NAMALWA (cell line): Measurements from ENCODE around the gene APBA2.

Experiments used
- DNase-seq: peaks from one replicate; pipeline ENCODE4 v3.0.0-alpha.2; 2015; ENCODE audit warnings: low spot score

The APBA2 gene

GRCh38 chr15:29058903-29059539, 173.2 kb downstream of the APBA2 start:
- no peak for DNase-seq

GRCh38 chr15:29059871-29060640, 174.3 kb downstream of the APBA2 start:
- no peak for DNase-seq

- no peak for DNase-seq
These were observed 176.0 kb downstream of the APBA2 start for GRCh38 chr15:29061746-29062145.

DNA sequence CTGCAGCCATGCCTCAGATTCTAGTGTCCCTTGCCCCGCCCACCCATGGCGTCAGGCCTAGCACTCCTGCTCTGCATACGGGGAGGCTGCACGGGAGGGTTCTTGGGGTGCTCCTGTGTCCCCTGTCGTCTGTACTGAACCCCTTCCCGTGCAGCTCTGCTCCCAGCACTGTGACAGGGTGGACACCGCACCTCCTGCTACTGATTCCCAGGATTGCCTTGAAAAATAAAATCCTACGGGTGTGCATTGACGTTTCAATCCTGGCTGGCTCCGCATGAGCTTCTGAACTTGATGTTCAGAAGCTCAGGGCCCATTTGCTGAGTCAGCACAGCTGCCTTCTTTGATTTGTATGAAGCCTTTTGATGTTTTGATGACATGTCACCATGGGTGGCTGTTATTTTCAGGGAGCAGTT, 176.4 kb downstream of the APBA2 start:
- DNase-seq = no peak

DNA sequence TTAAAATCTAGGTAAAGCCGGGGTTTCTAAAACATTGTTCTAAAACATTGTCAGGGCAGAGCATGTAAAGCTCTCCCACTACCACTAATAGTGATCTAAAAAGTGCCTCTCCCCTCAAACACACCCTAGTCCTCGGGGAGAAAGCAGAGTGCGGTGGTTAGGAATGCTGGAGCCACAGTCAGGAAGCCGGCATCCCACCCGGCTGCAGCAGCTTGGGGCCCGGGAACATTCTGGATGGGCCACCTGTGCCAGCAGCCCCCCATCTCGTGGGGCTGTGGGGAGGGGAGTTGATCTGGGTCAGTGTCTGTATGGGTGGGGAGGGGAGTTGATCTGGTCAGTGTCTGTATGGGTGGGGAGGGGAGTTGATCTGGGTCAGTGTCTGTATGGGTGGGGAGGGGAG, 176.9 kb downstream of the APBA2 start:
- DNase-seq = no peak

DNA sequence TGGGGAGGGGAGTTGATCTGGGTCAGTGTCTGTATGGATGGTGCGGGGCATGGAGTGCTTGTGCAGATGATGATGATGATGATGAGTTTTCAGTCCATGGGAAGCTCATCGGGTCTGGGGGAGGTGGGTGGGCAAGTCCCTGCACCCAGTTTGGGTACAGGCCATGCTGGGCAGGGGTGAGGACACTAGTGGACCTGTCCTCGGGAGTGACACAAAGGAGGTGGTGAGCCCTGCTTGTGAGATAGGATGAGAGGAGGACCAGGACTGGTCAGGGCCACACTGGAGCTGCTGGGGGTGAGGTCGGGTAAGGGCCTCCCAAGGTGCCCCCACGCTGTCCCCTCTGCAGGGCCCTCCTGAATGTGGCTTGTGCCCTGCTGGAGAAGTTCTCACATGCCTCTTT, 177.9 kb downstream of the APBA2 start:
- DNase-seq = no peak

DNA sequence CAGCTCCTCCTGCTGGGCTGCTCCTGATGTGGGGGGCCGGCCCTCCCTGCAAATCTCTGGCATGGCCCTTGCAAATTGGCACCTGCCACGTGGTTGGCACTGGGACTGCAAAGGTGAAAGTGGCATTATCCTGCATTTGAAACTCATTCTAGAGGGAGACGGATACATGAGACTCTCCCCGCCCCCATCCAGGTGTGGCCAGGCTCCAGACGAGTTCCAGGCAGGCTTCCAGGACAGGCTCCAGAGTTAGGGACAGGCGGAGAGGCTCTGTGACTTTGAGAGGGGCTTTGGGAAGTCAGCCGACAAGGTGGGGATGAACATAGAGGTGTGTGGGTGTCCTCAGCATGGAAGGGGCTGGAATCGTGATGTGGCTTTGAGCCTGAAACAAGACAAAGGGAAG, 178.5 kb downstream of the APBA2 start:
- DNase-seq = no peak

DNA sequence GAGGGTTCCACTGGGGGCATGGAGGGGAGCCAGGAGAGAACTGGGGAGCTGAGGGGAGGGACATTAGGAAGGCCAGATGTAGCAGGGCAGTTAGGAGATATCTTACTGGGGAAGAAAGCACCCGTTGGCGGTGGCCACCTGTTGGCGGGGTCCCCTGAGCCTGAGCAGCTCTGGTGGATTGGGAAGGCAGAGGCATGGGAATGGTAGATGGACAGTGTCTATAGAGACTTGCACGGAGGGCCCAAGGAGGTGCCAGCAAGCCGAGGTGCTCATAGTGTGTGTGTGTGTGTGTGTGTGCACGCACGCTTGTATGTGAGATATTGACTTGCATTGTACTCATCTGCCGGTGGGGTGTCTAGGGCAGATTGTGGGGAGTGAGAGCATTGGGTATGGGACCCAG, 179.0 kb downstream of the APBA2 start:
- no peak for DNase-seq

GRCh38 chr15:29065571-29065970, 179.8 kb downstream of the APBA2 start:
- DNase-seq = no peak

DNA sequence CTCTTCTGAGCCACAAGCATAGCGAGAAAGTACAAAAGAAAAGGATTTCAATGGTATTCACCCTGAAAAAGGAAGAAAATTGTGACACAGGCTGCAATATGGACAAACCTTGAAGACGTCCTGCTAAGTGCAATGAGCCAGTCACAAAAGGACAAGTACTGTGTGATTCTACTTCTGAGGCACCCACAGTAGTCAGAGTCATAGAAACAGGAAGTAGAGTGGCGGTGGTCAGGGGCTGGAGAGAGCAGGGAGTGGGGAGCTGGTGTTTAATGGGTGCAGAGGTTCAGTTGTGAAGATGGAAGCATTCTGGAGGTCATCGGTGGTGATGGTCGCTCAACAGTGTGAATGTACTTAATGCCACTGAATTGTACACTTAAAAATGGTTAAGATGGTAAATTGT, 180.5 kb downstream of the APBA2 start:
- no peak for DNase-seq

- DNase-seq = no peak
These were observed 181.1 kb downstream of the APBA2 start for GRCh38 chr15:29066838-29067237.

DNA sequence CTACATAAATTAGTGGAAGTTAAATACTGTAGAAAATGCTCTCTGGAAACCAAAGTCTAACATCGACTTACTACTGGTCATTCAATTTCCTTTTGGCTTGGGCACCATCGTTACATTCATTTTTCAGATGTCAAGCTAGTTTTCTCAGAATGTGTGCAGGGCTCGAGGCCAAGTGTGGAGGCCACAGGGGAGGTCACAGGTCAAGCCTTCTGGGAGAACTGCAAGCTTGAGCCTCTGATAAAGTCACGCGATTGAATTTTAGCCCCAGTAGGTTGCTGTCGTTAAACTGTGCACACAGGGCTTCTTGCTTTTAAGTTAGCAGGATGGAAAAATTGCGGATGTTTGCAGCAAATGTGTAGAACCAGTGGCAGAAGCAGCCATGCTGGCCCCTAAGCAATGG, 182.2 kb downstream of the APBA2 start:
- no peak for DNase-seq

DNA sequence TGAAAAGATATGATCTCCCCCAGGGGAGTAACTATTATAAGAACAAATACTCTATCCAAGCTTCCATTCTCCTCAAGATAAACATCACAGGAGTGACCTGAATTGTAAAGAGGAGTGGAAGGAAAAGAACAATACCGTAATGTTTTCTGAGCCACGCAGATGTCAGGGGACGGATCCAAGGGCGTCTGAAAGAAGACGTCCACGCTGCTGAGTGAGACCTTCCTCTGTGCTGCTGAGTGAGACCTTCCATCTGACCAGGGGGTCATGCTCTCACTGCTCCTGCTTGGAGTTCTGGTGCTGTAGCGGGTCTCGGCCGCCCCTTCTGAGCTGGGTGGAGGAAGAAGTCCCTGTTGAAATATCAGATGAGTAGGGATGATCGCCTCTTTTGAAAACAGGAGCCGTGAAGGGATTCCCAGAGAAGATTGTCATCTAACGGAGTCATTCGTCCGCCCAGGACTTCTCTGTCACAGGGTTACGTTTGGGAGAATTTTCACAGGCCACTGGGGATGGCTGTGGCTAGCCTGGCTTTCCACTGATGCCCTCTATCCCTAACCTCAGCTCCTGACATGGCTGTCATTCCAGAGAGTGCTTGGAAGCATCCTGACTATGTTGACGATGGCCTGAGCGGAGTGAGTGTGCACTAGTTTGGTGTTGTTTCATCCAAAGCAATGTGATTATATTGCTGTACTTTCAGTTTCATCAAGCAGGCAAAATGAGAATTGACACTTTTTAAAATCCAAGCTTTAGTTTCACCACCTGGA, 184.9 kb downstream of the APBA2 start:
- no peak for DNase-seq

- no peak for DNase-seq
These were observed 185.6 kb downstream of the APBA2 start for GRCh38 chr15:29071232-29071881.

GRCh38 chr15:29071882-29072273, 186.1 kb downstream of the APBA2 start:
- DNase-seq = no peak

DNA sequence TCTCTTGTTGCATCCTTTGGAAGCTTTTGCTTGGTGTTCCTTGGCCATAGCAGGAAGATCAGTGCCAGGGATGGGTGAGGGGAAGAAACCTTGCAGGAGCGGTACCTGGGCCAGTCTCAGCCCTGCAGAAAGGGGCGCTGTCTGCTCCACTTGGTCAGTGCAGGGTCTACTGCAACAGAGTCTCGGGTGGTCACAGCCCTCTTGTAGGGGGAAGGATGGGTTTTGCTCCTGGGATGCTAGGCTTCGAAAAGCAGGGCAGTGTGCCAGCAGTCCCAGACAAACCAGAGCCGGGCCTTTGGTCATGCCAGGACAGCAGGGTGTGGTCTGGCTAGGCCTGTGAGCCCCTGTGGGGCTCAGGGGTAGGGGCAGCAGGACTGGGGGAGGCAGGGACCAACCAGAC, 186.7 kb downstream of the APBA2 start:
- DNase-seq = no peak

DNA sequence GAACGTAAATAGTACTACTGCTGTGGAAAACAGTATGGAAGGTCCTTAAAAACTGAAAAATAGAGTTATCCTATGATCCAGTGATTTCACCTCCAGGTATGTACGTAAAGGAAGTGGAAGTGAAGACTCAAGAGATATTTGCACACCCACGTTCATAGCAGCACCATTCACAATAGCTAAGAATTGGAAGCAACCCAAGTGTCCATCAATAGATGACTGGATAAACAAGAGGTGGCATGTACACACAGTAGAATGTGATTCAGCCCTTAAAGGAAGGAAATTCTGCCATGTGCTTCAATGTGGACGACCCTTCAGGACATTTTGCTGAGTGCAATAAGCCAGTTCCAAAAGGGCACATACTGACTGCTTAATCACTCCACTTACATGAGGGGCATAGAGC, 188.3 kb downstream of the APBA2 start:
- DNase-seq = no peak

DNA sequence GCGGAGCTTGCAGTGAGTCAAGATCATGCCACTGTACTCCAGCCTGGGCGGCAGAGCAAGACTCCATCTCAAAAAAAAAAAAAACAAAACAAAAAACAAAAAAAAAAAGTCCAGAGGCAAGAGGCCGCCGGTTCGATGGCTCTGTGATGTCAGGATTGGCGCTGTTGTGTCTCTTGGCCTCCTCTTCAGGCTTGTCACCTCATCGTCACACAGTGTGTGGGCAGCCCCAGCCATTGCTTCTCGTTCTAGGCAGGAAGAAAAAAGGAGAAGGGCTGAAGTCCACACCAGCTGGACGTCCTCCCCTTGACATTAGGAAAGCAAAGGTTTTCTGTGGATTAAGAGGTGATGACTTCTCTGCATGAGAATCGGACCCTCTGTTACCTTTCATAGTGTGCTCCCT, 192.8 kb downstream of the APBA2 start:
- no peak for DNase-seq

GRCh38 chr15:29079479-29079878, 193.7 kb downstream of the APBA2 start:
- no peak for DNase-seq

GRCh38 chr15:29081781-29082180, 196.0 kb downstream of the APBA2 start:
- no peak for DNase-seq

DNA sequence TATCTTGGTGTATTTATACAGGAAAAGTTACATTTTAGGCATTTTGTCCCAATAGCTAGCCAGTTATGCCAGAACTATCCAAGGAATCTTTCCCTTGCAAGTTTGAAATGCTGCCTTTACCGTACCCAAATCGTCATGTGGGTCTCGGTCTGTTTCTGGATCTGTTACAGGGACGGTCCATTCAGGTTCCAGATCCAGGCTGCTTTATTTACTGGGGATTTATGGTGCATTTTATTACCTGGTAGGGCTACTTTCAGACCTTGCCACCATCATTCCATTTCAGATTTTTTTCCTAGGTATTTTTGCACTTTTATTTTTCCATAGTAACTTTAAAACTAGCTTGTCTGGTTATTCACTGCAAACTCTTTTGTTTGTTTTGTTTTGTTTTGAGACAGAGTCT, 197.4 kb downstream of the APBA2 start:
- no peak for DNase-seq

GRCh38 chr15:29083858-29084257, 198.1 kb downstream of the APBA2 start:
- DNase-seq = no peak

DNA sequence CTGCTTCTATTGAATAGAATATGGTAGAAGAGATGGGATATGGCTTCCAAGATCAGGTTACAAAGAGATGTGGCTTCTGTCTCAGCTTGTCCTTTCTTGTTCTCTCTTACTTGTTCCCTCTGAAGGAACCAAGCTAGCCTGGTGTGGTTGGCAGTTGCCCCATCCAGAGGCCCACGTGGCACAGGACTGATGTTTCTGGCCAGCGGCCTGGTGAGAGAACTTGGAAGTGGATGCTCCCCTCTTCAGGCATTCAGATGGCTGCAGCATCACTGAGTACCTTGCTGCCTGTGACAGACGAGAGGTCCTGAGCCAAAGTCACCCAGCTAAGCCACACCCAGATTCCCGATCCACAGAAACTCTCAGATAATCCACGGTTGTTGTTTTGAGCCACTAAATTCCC, 200.2 kb downstream of the APBA2 start:
- DNase-seq = no peak
